IMR-90 (cell line): ENCODE measurements around the gene C1QL1. TPM values are rescaled to one million over a fixed set of nuclear protein-coding genes. Genes with fewer than 3 reads are reported as not detected.

Experiments
- ATAC-seq: fragments of 200-7000 bp; cut with Tn5 transposase; 2 replicates; pipeline ENCODE4 v1.9.1; 2020; ENCODE audit warnings: low read depth, mild to moderate bottlenecking, moderate library complexity
- BruUV-seq: library from RNA; stranded (reverse); fragments of 400-500 nt; replicated peaks from 2 replicates; lab custom pipeline; 2021; lab: Mats Ljungman, UMichigan
- CTCF ChIA-PET: fragments of 300-600 bp; formaldehyde crosslinking; extraction: SDS; loops from one replicate; lab custom pipeline; 2021; ENCODE audit warnings: antibody characterized with exemption; lab: Yijun Ruan, JAX
- POLR2A ChIA-PET: fragments of 300-600 bp; sonication (Branson Sonifier 250); formaldehyde crosslinking; loops from one replicate; lab custom pipeline; 2022; ENCODE audit warnings: antibody characterized with exemption; ENCODE audit not compliant: unreplicated experiment; lab: Charles Lee
- DNase-seq: peaks from one replicate; pipeline ENCODE4 v3.0.0; 2013
- H2AFZ ChIP-seq: replicated peaks from 2 replicates; pipeline ENCODE3; 2013; ENCODE audit warnings: low read length, mild to moderate bottlenecking; ENCODE audit not compliant: poor library complexity
- H2AK5ac ChIP-seq: 2 replicates; pipeline ENCODE4 v1.6.1; 2013; ENCODE audit warnings: low read depth, low read length, inconsistent platforms
- H2AK9ac ChIP-seq: replicated peaks from 2 replicates; pipeline ENCODE3; 2013; ENCODE audit warnings: mild to moderate bottlenecking, low read depth, low read length, moderate library complexity; ENCODE audit not compliant: poor library complexity
- H2BK120ac ChIP-seq: 2 replicates; pipeline ENCODE4 v1.6.1; 2013; ENCODE audit warnings: low read depth, low read length, inconsistent platforms
- H2BK15ac ChIP-seq: 3 replicates; pipeline ENCODE4 v1.6.1; 2013; ENCODE audit warnings: low read depth, low read length, inconsistent platforms
- H2BK20ac ChIP-seq: 2 replicates; pipeline ENCODE4 v1.6.1; 2013; ENCODE audit warnings: low read depth, mild to moderate bottlenecking, inconsistent platforms, low read length, moderate library complexity
- H2BK5ac ChIP-seq: 2 replicates; pipeline ENCODE4 v1.6.1; 2013; ENCODE audit warnings: mild to moderate bottlenecking, low read depth, low read length, inconsistent platforms; ENCODE audit not compliant: poor library complexity, severe bottlenecking
- H3K14ac ChIP-seq: replicated peaks from 2 replicates; pipeline ENCODE4 v1.6.1; 2013; ENCODE audit warnings: low read depth, low read length, inconsistent platforms
- H3K18ac ChIP-seq: 2 replicates; pipeline ENCODE4 v1.6.1; 2013; ENCODE audit warnings: low read depth, low read length, control low read depth
- H3K23ac ChIP-seq: 2 replicates; pipeline ENCODE4 v1.6.1; 2013; ENCODE audit warnings: low read depth, low read length, inconsistent platforms
- H3K27ac ChIP-seq: 2 replicates; pipeline ENCODE4 v1.5.1; 2013; ENCODE audit warnings: mild to moderate bottlenecking, control low read depth, low read length; ENCODE audit not compliant: insufficient read depth
- H3K27me3 ChIP-seq: 2 replicates; pipeline ENCODE4 v1.6.1; 2013; ENCODE audit warnings: low read length; ENCODE audit not compliant: control insufficient read depth, insufficient read depth
- H3K36me3 ChIP-seq: 2 replicates; pipeline ENCODE4 v1.6.1; 2013; ENCODE audit warnings: low read length, mixed read lengths; ENCODE audit not compliant: control insufficient read depth, insufficient read depth
- H3K4ac ChIP-seq: 2 replicates; pipeline ENCODE4 v1.6.1; 2013; ENCODE audit warnings: low read depth, low read length, inconsistent platforms
- H3K4me1 ChIP-seq: 2 replicates; pipeline ENCODE4 v1.6.1; 2013; ENCODE audit warnings: low read length, mixed read lengths; ENCODE audit not compliant: control insufficient read depth, insufficient read depth
- H3K4me2 ChIP-seq: 2 replicates; pipeline ENCODE4 v1.6.1; 2013; ENCODE audit warnings: low read depth, mild to moderate bottlenecking, control low read depth, low read length, moderate library complexity
- H3K4me3 ChIP-seq: 2 replicates; pipeline ENCODE4 v1.5.1; 2013; ENCODE audit warnings: low read depth, mild to moderate bottlenecking, control low read depth, low read length, moderate library complexity; ENCODE audit not compliant: insufficient read depth
- H3K56ac ChIP-seq: 2 replicates; pipeline ENCODE4 v1.6.1; 2013; ENCODE audit warnings: low read length, inconsistent platforms; ENCODE audit not compliant: insufficient read depth; ENCODE audit errors: extremely low read depth
- H3K79me1 ChIP-seq, 2 experiments: 2 replicates each; pipeline ENCODE4 v1.6.1; 2013; ENCODE audit warnings: low read length in 2 of 2, inconsistent platforms in 1 of 2, low read depth in 1 of 2
- H3K9ac ChIP-seq: 2 replicates; pipeline ENCODE4 v1.6.1; 2013; ENCODE audit warnings: low read depth, low read length, control low read depth
- H3K9me1 ChIP-seq: 2 replicates; pipeline ENCODE4 v1.6.1; 2013; ENCODE audit warnings: low read length, inconsistent platforms; ENCODE audit not compliant: insufficient read depth
- H3K9me3 ChIP-seq: 2 replicates; pipeline ENCODE4 v1.6.1; 2013; ENCODE audit warnings: low read length; ENCODE audit not compliant: control insufficient read depth, insufficient read depth
- H4K20me1 ChIP-seq: 2 replicates; pipeline ENCODE4 v1.6.1; 2013; ENCODE audit warnings: low read length, inconsistent platforms; ENCODE audit not compliant: insufficient read depth
- H4K5ac ChIP-seq: 2 replicates; pipeline ENCODE4 v1.6.1; 2013; ENCODE audit warnings: mild to moderate bottlenecking, low read depth, low read length, control low read depth
- H4K8ac ChIP-seq, 2 experiments: 2 replicates each; pipeline ENCODE4 v1.6.1; 2013; ENCODE audit warnings: low read depth in 2 of 2, low read length in 2 of 2, control low read depth in 1 of 2, inconsistent platforms in 1 of 2
- H4K91ac ChIP-seq: 2 replicates; pipeline ENCODE4 v1.6.1; 2013; ENCODE audit warnings: low read depth, low read length, inconsistent platforms; ENCODE audit not compliant: insufficient read depth
- BHLHE40 ChIP-seq: fragments of 150-350 bp; IDR thresholded peaks from 2 replicates; pipeline ENCODE4 v1.6.1; 2016; ENCODE audit warnings: mild to moderate bottlenecking, low read depth, low read length
- CEBPB ChIP-seq: IDR thresholded peaks from 2 replicates; pipeline ENCODE4 v1.6.1; 2012; ENCODE audit warnings: low read depth, low read length, improper control_type of control experiment
- CHD1 ChIP-seq: IDR thresholded peaks from 2 replicates; pipeline ENCODE4 v1.6.1; 2012; ENCODE audit warnings: low read depth, low read length, improper control_type of control experiment
- ELK1 ChIP-seq: fragments of 150-350 bp; IDR thresholded peaks from 2 replicates; pipeline ENCODE4 v1.6.1; 2016; ENCODE audit warnings: low read depth, mild to moderate bottlenecking, low read length, moderate library complexity, borderline replicate concordance
- FOS ChIP-seq: fragments of 150-350 bp; IDR thresholded peaks from 2 replicates; pipeline ENCODE4 v1.6.1; 2016; ENCODE audit warnings: low read depth, low read length
- MAFK ChIP-seq: IDR thresholded peaks from 2 replicates; pipeline ENCODE4 v1.6.1; 2012; ENCODE audit warnings: low read depth, low read length, improper control_type of control experiment
- MAZ ChIP-seq: IDR thresholded peaks from 2 replicates; pipeline ENCODE4 v1.6.1; 2012; ENCODE audit warnings: low read depth, mild to moderate bottlenecking, low read length, improper control_type of control experiment, moderate library complexity, borderline replicate concordance
- MXI1 ChIP-seq: IDR thresholded peaks from 2 replicates; pipeline ENCODE4 v1.6.1; 2012; ENCODE audit warnings: low read depth, mild to moderate bottlenecking, low read length, moderate library complexity, borderline replicate concordance
- NFE2L2 ChIP-seq: fragments of 150-350 bp; IDR thresholded peaks from 2 replicates; pipeline ENCODE4 v1.6.1; 2016; ENCODE audit warnings: low read depth, mild to moderate bottlenecking, low read length
- POLR2A ChIP-seq: IDR thresholded peaks from 2 replicates; pipeline ENCODE4 v1.6.1; 2012; ENCODE audit warnings: mild to moderate bottlenecking, low read depth, low read length
- RAD21 ChIP-seq: IDR thresholded peaks from 2 replicates; pipeline ENCODE4 v1.6.1; 2012; ENCODE audit warnings: low read length, improper control_type of control experiment
- RCOR1 ChIP-seq: IDR thresholded peaks from 2 replicates; pipeline ENCODE4 v1.6.1; 2012; ENCODE audit warnings: mild to moderate bottlenecking, low read length, improper control_type of control experiment; ENCODE audit not compliant: insufficient replicate concordance
- RFX5 ChIP-seq: IDR thresholded peaks from 2 replicates; pipeline ENCODE4 v1.8.0; 2012; ENCODE audit warnings: low read depth, mild to moderate bottlenecking, low read length, moderate library complexity
- SMC3 ChIP-seq: fragments of 150-350 bp; IDR thresholded peaks from 2 replicates; pipeline ENCODE4 v1.6.1; 2016; ENCODE audit warnings: low read depth, mild to moderate bottlenecking, antibody characterized with exemption, low read length, moderate library complexity
- WGBS, 2 experiments: methylation state at CpG; one replicate each; pipeline versions ENCODE4 v1.1.5 to v1.1.7; 2013; ENCODE audit warnings: missing lambda C conversion rate in 2 of 2; ENCODE audit not compliant: insufficient read length in 1 of 2; ENCODE audit errors: extremely low coverage in 2 of 2; 5-methylcytosine and 5-hydroxymethylcytosine counted together
- dilution Hi-C: fragments of 300-500 bp; cut with HindIII; formaldehyde crosslinking; loops from one replicate; pipeline ENCODE4 v1.14.3; 2018; ENCODE audit warnings: low sequenced_read_pairs; ENCODE audit not compliant: unreplicated experiment
- in situ Hi-C: fragments of 300-500 bp; cut with MboI; formaldehyde crosslinking; loops from 3 replicates; pipeline ENCODE4 v1.14.3; 2019; ENCODE audit warnings: low sequenced_read_pairs, inconsistent platforms, mixed read lengths
- intact Hi-C: fragments of 100-400 bp; cut with micrococcal nuclease; formaldehyde crosslinking; loops from 2 replicates; pipeline ENCODE4 v1.10.0; 2022
- polyA plus RNA-seq, 3 experiments: library from polyadenylated mRNA; depleted of rRNA; stranded (reverse); fragments of >200 nt; gene quantifications; 2 replicates each; pipeline ENCODE4 v1.2.3, GENCODE V29; 2012; ENCODE audit warnings: low replicate concordance in 1 of 3
- total RNA-seq: library from RNA; depleted of rRNA; stranded (reverse); fragments of >200 nt; gene quantifications from 2 replicates; pipeline ENCODE4 v1.2.3, GENCODE V29; 2012
- TF ChIP-seq, protein P1 (sequence below): conservative IDR thresholded peaks from 2 replicates; pipeline ENCODE4 v1.5.1; 2012; ENCODE audit warnings: mild to moderate bottlenecking, low read depth, low read length, improper control_type of control experiment
- TF ChIP-seq, protein P2 (sequence below): fragments of 150-350 bp; IDR thresholded peaks from 2 replicates; pipeline ENCODE4 v1.6.1; 2017; ENCODE audit warnings: mild to moderate bottlenecking, antibody characterized with exemption, low read length, low read depth

C1QL1 gene
- total and polyA plus RNA-seq, 2 of the 4 experiments (the other 2 are of a cell fraction), result 0.18 to 0.84 TPM

DNA sequence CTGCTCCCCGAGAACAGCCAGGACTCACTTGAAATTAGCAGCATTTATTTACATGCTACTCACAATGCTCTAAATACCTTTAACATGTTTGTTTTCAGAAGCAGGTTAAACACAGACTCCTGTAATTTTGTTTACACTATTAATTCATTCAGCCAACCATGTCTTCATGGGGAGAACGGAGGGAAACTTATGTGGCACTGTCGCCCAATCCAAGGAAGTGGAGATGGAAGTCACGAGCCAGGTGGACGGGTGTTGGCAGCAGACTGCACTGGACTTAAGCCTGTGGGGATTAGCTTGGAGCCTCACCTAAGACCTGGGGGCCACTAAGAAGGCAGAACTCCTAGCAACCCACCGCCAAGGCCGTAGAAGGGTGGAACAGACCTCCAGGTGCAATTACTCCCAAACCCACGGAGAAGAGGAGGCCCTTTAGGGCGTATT lies 44.0 kb downstream of the C1QL1 start:
- ATAC-seq (no peak), DNase-seq (no peak)
- intact Hi-C loops, result no loop called here
- no peaks in the 10 kb centered on the region for H3K4me1 ChIP-seq
- H4K20me1 ChIP-seq, result no peaks in the 10 kb centered on the region
- no peak overlapping the region for H2AK9ac ChIP-seq
- no peak overlapping the region for H3K4me3 ChIP-seq
- H3K36me3 ChIP-seq, result peaks cover 10% of the 10 kb centered on the region
- peaks cover 5% of the 10 kb centered on the region; the same call in 1 of the 2 replicates for H3K27me3 ChIP-seq
- no peaks in the 10 kb centered on the region for H3K9me1 ChIP-seq
- no peak overlapping the region for H3K27ac ChIP-seq
- H2AK5ac ChIP-seq, result no peak overlapping the region
- peaks cover 0 to 3% of the 10 kb centered on the region in 2 experiments; a peak in 1 of 4 replicates for H3K79me1 ChIP-seq
- H2AFZ ChIP-seq, result peak overlapping the region; percentile 23
- H3K56ac ChIP-seq, result no peak overlapping the region
- H4K91ac ChIP-seq, result no peak overlapping the region
- H3K14ac ChIP-seq, result no peak overlapping the region
- CTCF ChIA-PET, result no interaction called here
- H3K9me3 ChIP-seq, result no peaks in the 10 kb centered on the region
- H2BK120ac ChIP-seq, result no peak overlapping the region
- BruUV-seq, result no TSS peak
- no peak overlapping the region for H4K8ac ChIP-seq
- H3K4me2 ChIP-seq, result no peak overlapping the region
- POLR2A ChIA-PET, result no interaction called here
- no peak overlapping the region for H2BK15ac ChIP-seq
- H2BK5ac ChIP-seq, result no peak overlapping the region
- no peak for TF ChIP-seq MXI1
- TF ChIP-seq ELK1, result no peak
- no peak for TF ChIP-seq MAFK
- TF ChIP-seq MAZ, result no peak
- TF ChIP-seq CHD1, result no peak
- no peak for TF ChIP-seq SMC3
- no peak for TF ChIP-seq FOS
- TF ChIP-seq, protein P1, sequence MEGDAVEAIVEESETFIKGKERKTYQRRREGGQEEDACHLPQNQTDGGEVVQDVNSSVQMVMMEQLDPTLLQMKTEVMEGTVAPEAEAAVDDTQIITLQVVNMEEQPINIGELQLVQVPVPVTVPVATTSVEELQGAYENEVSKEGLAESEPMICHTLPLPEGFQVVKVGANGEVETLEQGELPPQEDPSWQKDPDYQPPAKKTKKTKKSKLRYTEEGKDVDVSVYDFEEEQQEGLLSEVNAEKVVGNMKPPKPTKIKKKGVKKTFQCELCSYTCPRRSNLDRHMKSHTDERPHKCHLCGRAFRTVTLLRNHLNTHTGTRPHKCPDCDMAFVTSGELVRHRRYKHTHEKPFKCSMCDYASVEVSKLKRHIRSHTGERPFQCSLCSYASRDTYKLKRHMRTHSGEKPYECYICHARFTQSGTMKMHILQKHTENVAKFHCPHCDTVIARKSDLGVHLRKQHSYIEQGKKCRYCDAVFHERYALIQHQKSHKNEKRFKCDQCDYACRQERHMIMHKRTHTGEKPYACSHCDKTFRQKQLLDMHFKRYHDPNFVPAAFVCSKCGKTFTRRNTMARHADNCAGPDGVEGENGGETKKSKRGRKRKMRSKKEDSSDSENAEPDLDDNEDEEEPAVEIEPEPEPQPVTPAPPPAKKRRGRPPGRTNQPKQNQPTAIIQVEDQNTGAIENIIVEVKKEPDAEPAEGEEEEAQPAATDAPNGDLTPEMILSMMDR, result no peak
- TF ChIP-seq NFE2L2, result no peak
- TF ChIP-seq BHLHE40, result no peak
- no peak for TF ChIP-seq CEBPB
- no peak for TF ChIP-seq RAD21
- TF ChIP-seq RFX5, result no peak
- TF ChIP-seq POLR2A, result no peak
- no peak for TF ChIP-seq RCOR1
- TF ChIP-seq, protein P2, sequence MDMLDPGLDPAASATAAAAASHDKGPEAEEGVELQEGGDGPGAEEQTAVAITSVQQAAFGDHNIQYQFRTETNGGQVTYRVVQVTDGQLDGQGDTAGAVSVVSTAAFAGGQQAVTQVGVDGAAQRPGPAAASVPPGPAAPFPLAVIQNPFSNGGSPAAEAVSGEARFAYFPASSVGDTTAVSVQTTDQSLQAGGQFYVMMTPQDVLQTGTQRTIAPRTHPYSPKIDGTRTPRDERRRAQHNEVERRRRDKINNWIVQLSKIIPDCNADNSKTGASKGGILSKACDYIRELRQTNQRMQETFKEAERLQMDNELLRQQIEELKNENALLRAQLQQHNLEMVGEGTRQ, result no peak
- 100% methylated on average over 3 of the region's 9 CpGs; no CpG with 5 or more reads in 1 of the 2 experiments for WGBS, 2 experiments
- H3K9ac ChIP-seq, result no peak overlapping the region
- dilution Hi-C loops, result no loop called here
- H4K5ac ChIP-seq, result no peak overlapping the region
- H3K18ac ChIP-seq, result no peak overlapping the region
- no peak overlapping the region for H2BK20ac ChIP-seq
- in situ Hi-C loops, result no loop called here
- no peak overlapping the region for H3K4ac ChIP-seq
- no peak overlapping the region for H3K23ac ChIP-seq
